Astrocyte of the spinal cord (primary cell): ENCODE results near the gene MRPS5.

Experiments used
- DNase-seq: peaks from one replicate; pipeline ENCODE4 v3.0.0; 2011; ENCODE audit warnings: low read depth, low spot score
- H3K4me3 ChIP-seq: 2 replicates; pipeline ENCODE4 v1.5.1; 2011; ENCODE audit warnings: low read depth, mild to moderate bottlenecking, low read length, moderate library complexity
- CTCF ChIP-seq: IDR thresholded peaks from 2 replicates; pipeline ENCODE4 v1.5.1; 2012; ENCODE audit warnings: low read depth, mild to moderate bottlenecking, low read length, inconsistent platforms
- in situ Hi-C: cut with HindIII; loops from 2 replicates; pipeline ENCODE4 v1.10.0; 2017; ENCODE audit warnings: low sequenced_read_pairs

Gene MRPS5

GRCh38 chr2:95058466-95058988, 63.1 kb downstream of the MRPS5 start:
- in situ Hi-C loops, result no loop called here
- DNase-seq, result no peak
- no peak for TF ChIP-seq CTCF
- no peak overlapping the region for H3K4me3 ChIP-seq

GRCh38 chr2:95057535-95058370, 63.9 kb downstream of the MRPS5 start:
- in situ Hi-C loops, result no loop called here
- no peak overlapping the region for H3K4me3 ChIP-seq
- DNase-seq, result no peak
- no peak for TF ChIP-seq CTCF

- H3K4me3 ChIP-seq, result no peak overlapping the region
- no peak for TF ChIP-seq CTCF
- no peak for DNase-seq
- in situ Hi-C loops, result no loop called here
Observed at GRCh38 chr2:95056461-95057459, 64.8 kb downstream of the MRPS5 start.

- DNase-seq, result no peak
- no peak overlapping the region for H3K4me3 ChIP-seq
- in situ Hi-C loops, result no loop called here
- no peak for TF ChIP-seq CTCF
Observed at GRCh38 chr2:95056044-95056443, 65.6 kb downstream of the MRPS5 start.

GRCh38 chr2:95055262-95055661, 66.3 kb downstream of the MRPS5 start:
- in situ Hi-C loops, result no loop called here
- DNase-seq, result no peak
- H3K4me3 ChIP-seq, result no peak overlapping the region
- no peak for TF ChIP-seq CTCF

- no peak overlapping the region for H3K4me3 ChIP-seq
- TF ChIP-seq CTCF, result no peak
- DNase-seq, result no peak
Observed at GRCh38 chr2:95054016-95054415, 67.6 kb downstream of the MRPS5 start.

More at GRCh38 chr2:95054016-95054415, 67.6 kb downstream of the MRPS5 start:
- in situ Hi-C loops, result no loop called here
